ENCODE results near the gene RGS5. TPM values are rescaled to one million over a fixed set of nuclear protein-coding genes. Genes with fewer than 3 reads are reported as not detected.

Gene RGS5
- total and polyA plus RNA-seq, 4 experiments from 2014 or later = 1.3 to 5.7 (median 2.2) TPM

DNA sequence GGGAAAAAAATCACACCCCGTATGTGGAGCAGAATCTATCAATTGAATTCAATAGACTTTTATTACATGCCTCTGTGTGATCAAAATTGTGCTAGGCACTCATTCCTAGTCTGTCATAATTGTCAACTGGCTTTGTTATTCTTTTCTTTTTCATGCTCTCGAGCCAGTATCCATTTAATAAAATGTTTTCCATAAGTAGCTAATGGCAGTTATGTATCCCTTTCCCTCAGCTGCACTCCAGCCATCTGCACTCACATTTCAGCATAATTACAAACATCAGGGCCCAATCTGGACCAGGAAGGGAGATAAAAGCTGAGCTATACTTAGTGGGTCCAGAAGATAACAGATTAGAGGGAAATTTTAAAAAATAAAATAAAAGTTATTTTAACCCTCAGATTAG, 15.9 kb downstream of the RGS5 start:
- H3K4me1 Mint-ChIP-seq = no peaks in the 10 kb centered on the region
- peaks cover 0 to 5% (median 0%) of the 10 kb centered on the region in 8 donors for H3K9me3 Mint-ChIP-seq
- CTCF ChIA-PET (ENCODE audit: partially characterized antibody) = no interaction called here

DNA sequence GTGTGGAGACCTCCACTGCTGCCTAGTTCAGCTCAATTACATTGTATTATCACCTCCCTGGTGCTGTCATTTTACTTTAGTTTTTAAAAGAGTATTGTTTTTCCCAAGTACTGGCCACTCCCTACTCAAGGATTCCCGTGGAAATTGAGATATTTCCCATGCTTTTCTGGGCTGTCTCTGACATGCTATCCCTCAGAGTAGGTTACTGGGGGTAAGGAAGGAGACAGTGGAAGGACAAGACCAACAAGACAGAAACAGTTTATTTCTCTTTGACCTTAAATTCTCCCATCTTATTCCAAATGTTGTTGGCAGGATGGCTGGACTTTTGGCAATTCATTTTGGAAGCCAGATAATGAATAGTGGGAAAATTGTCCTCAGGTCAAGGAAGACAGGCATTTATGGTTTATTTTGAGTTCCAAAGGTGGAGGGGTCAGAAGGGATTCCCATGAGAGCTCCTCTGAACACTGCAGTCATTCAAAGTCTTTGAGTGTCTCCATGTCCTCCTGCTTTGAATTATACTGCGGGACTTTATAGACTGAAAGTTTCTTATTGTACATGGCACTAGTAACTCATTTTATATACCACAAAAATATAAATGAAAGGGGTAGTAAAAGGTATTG, 20.3 kb downstream of the RGS5 start:
- POLR2A ChIA-PET (ENCODE audit: partially characterized antibody) = no interaction called here

More for the DNA sequence above, 15.9 kb downstream of the RGS5 start:
- Mint-ChIP-seq H3K27me3 (peaks cover 0 to 1% of the 10 kb centered on the region in 2 donors), H3K36me3 (peaks cover 0 to 5% of the 10 kb centered on the region in 2 donors), H3K27ac (no peak overlapping the region), H3K4me3 (no peak overlapping the region)
- no peaks in the 10 kb centered on the region for H3K27me3 ChIP-seq (ENCODE audit: insufficient read depth, low read length)
- H3K4me3 ChIP-seq (ENCODE audit: low read length in 2 of 2) = no peak overlapping the region
- intact Hi-C loops (cut with micrococcal nuclease) = no loop called here
- no peaks in the 10 kb centered on the region for H3K36me3 ChIP-seq (ENCODE audit: insufficient read depth, low read length)
- H3K27ac ChIP-seq (ENCODE audit: low read depth, low read length) = no peak overlapping the region
- no peak for DNase-seq
- H3K4me1 ChIP-seq (ENCODE audit: insufficient read depth, low read length) = no peaks in the 10 kb centered on the region
- H3K9me3 ChIP-seq (ENCODE audit: control insufficient read depth in 1 of 2, low read length in 2 of 2) = no peaks in the 10 kb centered on the region
- POLR2A ChIA-PET (ENCODE audit: partially characterized antibody) = no interaction called here

GRCh38 chr1:163178628-163179027, 24.1 kb downstream of the RGS5 start:
- peaks cover 0 to 2% (median 0%) of the 10 kb centered on the region in 8 donors for H3K9me3 Mint-ChIP-seq
- Histone ChIP-seq H3K27ac (ENCODE audit: low read depth, low read length) (no peak overlapping the region), H3K4me3 (ENCODE audit: low read length in 2 of 2) (no peak overlapping the region), H3K36me3 (ENCODE audit: insufficient read depth, low read length) (no peaks in the 10 kb centered on the region), H3K27me3 (ENCODE audit: insufficient read depth, low read length) (no peaks in the 10 kb centered on the region), H3K4me1 (ENCODE audit: insufficient read depth, low read length) (no peaks in the 10 kb centered on the region), H3K9me3 (ENCODE audit: control insufficient read depth in 1 of 2, low read length in 2 of 2) (no peaks in the 10 kb centered on the region)
- ChIA-PET CTCF (ENCODE audit: partially characterized antibody) (no interaction called here), POLR2A (ENCODE audit: partially characterized antibody) (no interaction called here)
- H3K27me3 Mint-ChIP-seq = peaks cover 0 to 2% of the 10 kb centered on the region in 2 donors
- intact Hi-C loops (cut with micrococcal nuclease) = no loop called here
- DNase-seq = no peak
- no peaks in the 10 kb centered on the region for H3K36me3 Mint-ChIP-seq
- no peak overlapping the region for H3K4me3 Mint-ChIP-seq
- no peak overlapping the region for H3K27ac Mint-ChIP-seq
- H3K4me1 Mint-ChIP-seq = no peaks in the 10 kb centered on the region

More for the DNA sequence above, 20.3 kb downstream of the RGS5 start:
- no peaks in the 10 kb centered on the region for H3K4me1 Mint-ChIP-seq
- H3K27ac ChIP-seq (ENCODE audit: low read depth, low read length) = no peak overlapping the region
- peaks cover 0 to 5% (median 0%) of the 10 kb centered on the region in 8 donors for H3K9me3 Mint-ChIP-seq
- no peak overlapping the region for H3K27ac Mint-ChIP-seq
- no peaks in the 10 kb centered on the region for H3K36me3 ChIP-seq (ENCODE audit: insufficient read depth, low read length)
- CTCF ChIA-PET (ENCODE audit: partially characterized antibody) = no interaction called here
- DNase-seq = no peak
- H3K4me1 ChIP-seq (ENCODE audit: insufficient read depth, low read length) = no peaks in the 10 kb centered on the region
- H3K4me3 ChIP-seq (ENCODE audit: low read length in 2 of 2) = no peak overlapping the region
- H3K9me3 ChIP-seq (ENCODE audit: control insufficient read depth in 1 of 2, low read length in 2 of 2) = no peaks in the 10 kb centered on the region
- H3K27me3 Mint-ChIP-seq = peaks cover 0 to 3% of the 10 kb centered on the region in 2 donors
- H3K36me3 Mint-ChIP-seq = no peaks in the 10 kb centered on the region
- no peaks in the 10 kb centered on the region for H3K27me3 ChIP-seq (ENCODE audit: insufficient read depth, low read length)
- no peak overlapping the region for H3K4me3 Mint-ChIP-seq
- intact Hi-C loops (cut with micrococcal nuclease) = no loop called here

GRCh38 chr1:163176797-163177196, 25.9 kb downstream of the RGS5 start:
- Histone ChIP-seq H3K27ac (ENCODE audit: low read depth, low read length) (no peak overlapping the region), H3K4me1 (ENCODE audit: insufficient read depth, low read length) (no peaks in the 10 kb centered on the region), H3K36me3 (ENCODE audit: insufficient read depth, low read length) (no peaks in the 10 kb centered on the region), H3K9me3 (ENCODE audit: control insufficient read depth in 1 of 2, low read length in 2 of 2) (no peaks in the 10 kb centered on the region), H3K4me3 (ENCODE audit: low read length in 2 of 2) (no peak overlapping the region), H3K27me3 (ENCODE audit: insufficient read depth, low read length) (no peaks in the 10 kb centered on the region)
- intact Hi-C loops (cut with micrococcal nuclease) = no loop called here
- Mint-ChIP-seq H3K9me3 (peaks cover 0 to 2% (median 0%) of the 10 kb centered on the region in 8 donors), H3K4me1 (no peaks in the 10 kb centered on the region), H3K36me3 (no peaks in the 10 kb centered on the region), H3K27ac (no peak overlapping the region), H3K27me3 (peaks cover 0 to 2% of the 10 kb centered on the region in 2 donors), H3K4me3 (no peak overlapping the region)
- no peak for DNase-seq
- ChIA-PET CTCF (ENCODE audit: partially characterized antibody) (interaction anchor here (0.6 to 2.3 kb wide), 5 partner anchors 10 to 1120 kb away, joined by 3 to 10 read pairs (median 3); no protein-coding TSS in a partner anchor), POLR2A (ENCODE audit: partially characterized antibody) (no interaction called here)

GRCh38 chr1:163174524-163175437, 27.9 kb downstream of the RGS5 start:
- intact Hi-C loops (cut with micrococcal nuclease) = loop anchor here (2.0 kb wide), 1 partner anchor 326 kb away; no protein-coding TSS in a partner anchor
- no peaks in the 10 kb centered on the region for H3K27me3 Mint-ChIP-seq
- peak overlapping the region in 1 of 7 donors; percentile 29 for H3K27ac Mint-ChIP-seq
- no peak overlapping the region for H3K27ac ChIP-seq (ENCODE audit: low read depth, low read length)
- peak in 3 of 5 donors; percentile 1 to 12 (median 1) for DNase-seq
- H3K9me3 Mint-ChIP-seq = peaks cover 0 to 1% (median 0%) of the 10 kb centered on the region in 8 donors
- no peaks in the 10 kb centered on the region for H3K36me3 Mint-ChIP-seq
- H3K4me3 ChIP-seq (ENCODE audit: low read length in 2 of 2) = no peak overlapping the region
- no peaks in the 10 kb centered on the region for H3K9me3 ChIP-seq (ENCODE audit: control insufficient read depth in 1 of 2, low read length in 2 of 2)
- no peaks in the 10 kb centered on the region for H3K27me3 ChIP-seq (ENCODE audit: insufficient read depth, low read length)
- H3K4me3 Mint-ChIP-seq = no peak overlapping the region
- H3K36me3 ChIP-seq (ENCODE audit: insufficient read depth, low read length) = no peaks in the 10 kb centered on the region
- ChIA-PET POLR2A (ENCODE audit: partially characterized antibody) (no interaction called here), CTCF (ENCODE audit: partially characterized antibody) (interaction anchor here (1.1 kb wide), 1 partner anchor 321 kb away, joined by 6 read pairs; no protein-coding TSS in a partner anchor)
- H3K4me1 Mint-ChIP-seq = no peaks in the 10 kb centered on the region
- no peaks in the 10 kb centered on the region for H3K4me1 ChIP-seq (ENCODE audit: insufficient read depth, low read length)

GRCh38 chr1:163173121-163173520, 29.6 kb downstream of the RGS5 start:
- no peaks in the 10 kb centered on the region for H3K36me3 ChIP-seq (ENCODE audit: insufficient read depth, low read length)
- H3K27me3 ChIP-seq (ENCODE audit: insufficient read depth, low read length) = no peaks in the 10 kb centered on the region
- CTCF ChIA-PET (ENCODE audit: partially characterized antibody) = no interaction called here
- no peaks in the 10 kb centered on the region for H3K27me3 Mint-ChIP-seq
- no peak overlapping the region for H3K27ac ChIP-seq (ENCODE audit: low read depth, low read length)
- no peak overlapping the region for H3K4me3 ChIP-seq (ENCODE audit: low read length in 2 of 2)
- peaks cover 0 to 1% (median 0%) of the 10 kb centered on the region in 8 donors for H3K9me3 Mint-ChIP-seq
- H3K4me3 Mint-ChIP-seq = no peak overlapping the region
- no peaks in the 10 kb centered on the region for H3K9me3 ChIP-seq (ENCODE audit: control insufficient read depth in 1 of 2, low read length in 2 of 2)
- no peaks in the 10 kb centered on the region for H3K4me1 ChIP-seq (ENCODE audit: insufficient read depth, low read length)
- intact Hi-C loops (cut with micrococcal nuclease) = no loop called here
- POLR2A ChIA-PET (ENCODE audit: partially characterized antibody) = no interaction called here
- no peak overlapping the region for H3K27ac Mint-ChIP-seq
- H3K4me1 Mint-ChIP-seq = no peaks in the 10 kb centered on the region
- no peaks in the 10 kb centered on the region for H3K36me3 Mint-ChIP-seq
- DNase-seq = no peak

- peaks cover 0 to 1% (median 0%) of the 10 kb centered on the region in 8 donors for H3K9me3 Mint-ChIP-seq
- no peaks in the 10 kb centered on the region for H3K27me3 Mint-ChIP-seq
- Histone ChIP-seq H3K4me3 (ENCODE audit: low read length in 2 of 2) (no peak overlapping the region), H3K27ac (ENCODE audit: low read depth, low read length) (no peak overlapping the region), H3K9me3 (ENCODE audit: control insufficient read depth in 1 of 2, low read length in 2 of 2) (no peaks in the 10 kb centered on the region), H3K27me3 (ENCODE audit: insufficient read depth, low read length) (no peaks in the 10 kb centered on the region), H3K4me1 (ENCODE audit: insufficient read depth, low read length) (no peaks in the 10 kb centered on the region), H3K36me3 (ENCODE audit: insufficient read depth, low read length) (no peaks in the 10 kb centered on the region)
- no peaks in the 10 kb centered on the region for H3K36me3 Mint-ChIP-seq
- DNase-seq = no peak
- H3K27ac Mint-ChIP-seq = no peak overlapping the region
- intact Hi-C loops (cut with micrococcal nuclease) = no loop called here
- POLR2A ChIA-PET (ENCODE audit: partially characterized antibody) = no interaction called here
- CTCF ChIA-PET (ENCODE audit: partially characterized antibody) = no interaction called here
- no peak overlapping the region for H3K4me3 Mint-ChIP-seq
- H3K4me1 Mint-ChIP-seq = no peaks in the 10 kb centered on the region
Measured at GRCh38 chr1:163172596-163172995, 30.1 kb downstream of the RGS5 start.
